Neural progenitor cell (in vitro differentiated cells): Measurements from ENCODE around the gene PAXX. TPM values are rescaled to one million over a fixed set of nuclear protein-coding genes. Genes with fewer than 3 reads are reported as not detected.
"Not testable (repeated sequence)": the region's sequence is repeated elsewhere in the genome, so short reads cannot be mapped to it uniquely, and the experiment has no call there.

Experiments used
- DNase-seq: peaks from one replicate; pipeline ENCODE4 v3.0.0-alpha.2; 2016; ENCODE audit warnings: low spot score
- H2AFZ ChIP-seq: fragments of 200-600 bp; sonication (generic); replicated peaks from 2 replicates; pipeline ENCODE4 v1.6.1; 2016; ENCODE audit warnings: antibody characterized with exemption
- H3F3A ChIP-seq: fragments of 200-600 bp; sonication (generic); 2 replicates; pipeline ENCODE4 v1.6.1; 2016; ENCODE audit warnings: antibody characterized with exemption, low read depth
- H3K27ac ChIP-seq: fragments of 200-600 bp; sonication (generic); 2 replicates; pipeline ENCODE4 v1.5.1; 2016; ENCODE audit warnings: mild to moderate bottlenecking
- H3K27me3 ChIP-seq: fragments of 200-600 bp; sonication (generic); 2 replicates; pipeline ENCODE4 v1.6.1; 2016; ENCODE audit warnings: mild to moderate bottlenecking, moderate library complexity
- H3K36me3 ChIP-seq: fragments of 200-600 bp; sonication (generic); 2 replicates; pipeline ENCODE4 v1.5.1; 2016
- H3K4me1 ChIP-seq: fragments of 200-600 bp; sonication (generic); 2 replicates; pipeline ENCODE4 v1.6.1; 2016; ENCODE audit warnings: mixed run types
- H3K4me2 ChIP-seq: fragments of 200-600 bp; sonication (generic); 2 replicates; pipeline ENCODE4 v1.6.1; 2016
- H3K4me3 ChIP-seq: fragments of 200-600 bp; sonication (generic); 2 replicates; pipeline ENCODE4 v1.5.1; 2016
- H3K79me2 ChIP-seq: fragments of 200-600 bp; sonication (generic); 2 replicates; pipeline ENCODE4 v1.6.1; 2016; ENCODE audit warnings: low read depth
- H3K9ac ChIP-seq: fragments of 200-600 bp; sonication (generic); 2 replicates; pipeline ENCODE4 v1.6.1; 2016
- H3K9me3 ChIP-seq: fragments of 200-600 bp; sonication (generic); 2 replicates; pipeline ENCODE4 v1.5.1; 2016; ENCODE audit warnings: low read depth
- H4K20me1 ChIP-seq: fragments of 200-600 bp; sonication (generic); 2 replicates; pipeline ENCODE4 v1.6.1; 2016; ENCODE audit warnings: low read depth
- H3K27ac Mint-ChIP-seq: 3 replicates; pipeline ENCODE4 v1.8.0; 2021; ENCODE audit warnings: mixed read lengths
- H3K27me3 Mint-ChIP-seq: 2 replicates; pipeline ENCODE4 v1.8.0; 2022; ENCODE audit warnings: low read depth, mild to moderate bottlenecking, inconsistent platforms, moderate library complexity, mixed read lengths; ENCODE audit not compliant: insufficient read depth
- H3K36me3 Mint-ChIP-seq: 3 replicates; pipeline ENCODE4 v1.8.0; 2021; ENCODE audit warnings: mixed read lengths
- H3K4me1 Mint-ChIP-seq: 3 replicates; pipeline ENCODE4 v1.8.0; 2021; ENCODE audit warnings: mixed read lengths
- H3K4me3 Mint-ChIP-seq: 3 replicates; pipeline ENCODE4 v1.8.0; 2021; ENCODE audit warnings: mild to moderate bottlenecking, moderate library complexity, mixed read lengths
- H3K9me3 Mint-ChIP-seq: 3 replicates; pipeline ENCODE4 v1.8.0; 2020; ENCODE audit warnings: mixed read lengths
- EZH2 ChIP-seq: fragments of 200-600 bp; sonication (generic); IDR thresholded peaks from 2 replicates; pipeline ENCODE4 v1.6.1; 2017; ENCODE audit warnings: antibody characterized with exemption, mild to moderate bottlenecking, moderate library complexity
- EZH2phosphoT487 ChIP-seq: fragments of 200-600 bp; sonication (generic); IDR thresholded peaks from 2 replicates; pipeline ENCODE4 v1.6.1; 2017; ENCODE audit warnings: antibody characterized with exemption
- total RNA-seq: library from RNA; depleted of rRNA; stranded (reverse); fragments of >200 nt; gene quantifications from 2 replicates; pipeline ENCODE4 v1.2.3, GENCODE V29; 2015; ENCODE audit warnings: low replicate concordance
- TF ChIP-seq, protein P1 (sequence below): fragments of 200-600 bp; sonication (generic); IDR thresholded peaks from 2 replicates; pipeline ENCODE4 v1.5.1; 2017; ENCODE audit warnings: antibody characterized with exemption, mild to moderate bottlenecking

PAXX gene
- total RNA-seq, 1 donor from 2014 or later, result 31.5 TPM

- H3K36me3 Mint-ChIP-seq, result no peaks in the 10 kb centered on the region
- peaks cover 26% of the 10 kb centered on the region for H3K27me3 Mint-ChIP-seq
- Histone ChIP-seq H3K27me3 (peaks cover 4% of the 10 kb centered on the region), H3K79me2 (no peaks in the 10 kb centered on the region), H4K20me1 (no peaks in the 10 kb centered on the region), H3K9ac (no peak overlapping the region), H3K9me3 (no peaks in the 10 kb centered on the region), H3K4me3 (no peak overlapping the region), H3K4me2 (no peak overlapping the region), H3F3A (peaks cover 4% of the 10 kb centered on the region), H3K27ac (no peak overlapping the region), H3K4me1 (peaks cover 3% of the 10 kb centered on the region), H2AFZ (no peak overlapping the region), H3K36me3 (no peaks in the 10 kb centered on the region)
- H3K27ac Mint-ChIP-seq, result no peak overlapping the region
- H3K4me1 Mint-ChIP-seq, result peaks cover 10% of the 10 kb centered on the region
- TF ChIP-seq EZH2phosphoT487, result no peak
- no peak for TF ChIP-seq EZH2
- TF ChIP-seq, protein P1, sequence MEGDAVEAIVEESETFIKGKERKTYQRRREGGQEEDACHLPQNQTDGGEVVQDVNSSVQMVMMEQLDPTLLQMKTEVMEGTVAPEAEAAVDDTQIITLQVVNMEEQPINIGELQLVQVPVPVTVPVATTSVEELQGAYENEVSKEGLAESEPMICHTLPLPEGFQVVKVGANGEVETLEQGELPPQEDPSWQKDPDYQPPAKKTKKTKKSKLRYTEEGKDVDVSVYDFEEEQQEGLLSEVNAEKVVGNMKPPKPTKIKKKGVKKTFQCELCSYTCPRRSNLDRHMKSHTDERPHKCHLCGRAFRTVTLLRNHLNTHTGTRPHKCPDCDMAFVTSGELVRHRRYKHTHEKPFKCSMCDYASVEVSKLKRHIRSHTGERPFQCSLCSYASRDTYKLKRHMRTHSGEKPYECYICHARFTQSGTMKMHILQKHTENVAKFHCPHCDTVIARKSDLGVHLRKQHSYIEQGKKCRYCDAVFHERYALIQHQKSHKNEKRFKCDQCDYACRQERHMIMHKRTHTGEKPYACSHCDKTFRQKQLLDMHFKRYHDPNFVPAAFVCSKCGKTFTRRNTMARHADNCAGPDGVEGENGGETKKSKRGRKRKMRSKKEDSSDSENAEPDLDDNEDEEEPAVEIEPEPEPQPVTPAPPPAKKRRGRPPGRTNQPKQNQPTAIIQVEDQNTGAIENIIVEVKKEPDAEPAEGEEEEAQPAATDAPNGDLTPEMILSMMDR, result no peak
- no peak for DNase-seq
- peaks cover 7% of the 10 kb centered on the region for H3K9me3 Mint-ChIP-seq
- H3K4me3 Mint-ChIP-seq, result no peak overlapping the region
These were observed 9.8 kb downstream of the PAXX start for GRCh38 chr9:137001857-137002645.

- no peaks in the 10 kb centered on the region for H3K9me3 ChIP-seq
- no peaks in the 10 kb centered on the region for H3K27me3 ChIP-seq
- H3K4me1 ChIP-seq, result no peaks in the 10 kb centered on the region
- no peak overlapping the region for H3K27ac ChIP-seq
- Mint-ChIP-seq H3K9me3 (peaks cover 7% of the 10 kb centered on the region), H3K4me1 (peaks cover 9% of the 10 kb centered on the region), H3K4me3 (no peak overlapping the region), H3K27ac (no peak overlapping the region), H3K36me3 (no peaks in the 10 kb centered on the region), H3K27me3 (peaks cover 22% of the 10 kb centered on the region)
- H3K4me3 ChIP-seq, result no peak overlapping the region
- TF ChIP-seq EZH2, result no peak
- TF ChIP-seq, protein P1, result no peak
- TF ChIP-seq EZH2phosphoT487, result no peak
- no peak overlapping the region for H2AFZ ChIP-seq
- no peaks in the 10 kb centered on the region for H3K36me3 ChIP-seq
- no peaks in the 10 kb centered on the region for H4K20me1 ChIP-seq
- H3F3A ChIP-seq, result peaks cover 4% of the 10 kb centered on the region
- H3K79me2 ChIP-seq, result no peaks in the 10 kb centered on the region
- no peak overlapping the region for H3K4me2 ChIP-seq
- no peak overlapping the region for H3K9ac ChIP-seq
- no peak for DNase-seq
These were observed 10.4 kb downstream of the PAXX start for GRCh38 chr9:137002646-137003041.

GRCh38 chr9:137004285-137004684 is 12.1 kb downstream of the PAXX start:
- H4K20me1 ChIP-seq, H3K27ac Mint-ChIP-seq, H3K27me3 ChIP-seq, H3K27ac ChIP-seq, H3K4me3 ChIP-seq, H3K36me3 ChIP-seq, H3K79me2 ChIP-seq, H2AFZ ChIP-seq, DNase-seq, H3K9ac ChIP-seq, H3K9me3 ChIP-seq, H3K4me2 ChIP-seq, H3K4me1 Mint-ChIP-seq, H3K9me3 Mint-ChIP-seq, H3F3A ChIP-seq, H3K4me1 ChIP-seq, H3K4me3 Mint-ChIP-seq, H3K36me3 Mint-ChIP-seq: not testable (repeated sequence)
- peaks cover 16% of the 10 kb centered on the region for H3K27me3 Mint-ChIP-seq
- TF ChIP-seq, protein P1, result peak; percentile 47
